SK-N-MC (cell line): Measurements from ENCODE around the gene CDC23.

Source experiments
- EZH2 ChIP-seq: fragments of 200-600 bp; sonication (generic); IDR thresholded peaks from one replicate; pipeline ENCODE4 v1.6.1; 2017; ENCODE audit warnings: antibody characterized with exemption
- POLR2AphosphoS5 ChIP-seq: IDR thresholded peaks from 2 replicates; pipeline ENCODE4 v1.6.1; 2012; ENCODE audit warnings: mild to moderate bottlenecking, low read depth, low read length, borderline replicate concordance

GRCh38 chr5:138223532-138223931, 10.4 kb upstream of the CDC23 start:
- TF ChIP-seq EZH2 (no peak), POLR2AphosphoS5 (no peak)
